Mesenchymal stem cell (in vitro differentiated cells and primary cell): ENCODE measurements around the gene MYBPC1.
"Not testable (repeated sequence)": the region's sequence is repeated elsewhere in the genome, so short reads cannot be mapped to it uniquely, and the experiment has no call there.

Experiments
- DNase-seq: peaks from one replicate; pipeline ENCODE4 v3.0.0-alpha.2; 2013
- H2AFZ ChIP-seq: one replicate; pipeline ENCODE4 v1.6.1; 2013; ENCODE audit warnings: low read depth, mild to moderate bottlenecking, control low read depth, inconsistent platforms, low read length, moderate library complexity
- H2AK5ac ChIP-seq: 2 replicates; pipeline ENCODE4 v1.6.1; 2013; ENCODE audit warnings: low read length, moderate library complexity, mild to moderate bottlenecking, inconsistent platforms; ENCODE audit not compliant: severe bottlenecking
- H2BK120ac ChIP-seq: one replicate; pipeline ENCODE4 v1.6.1; 2013; ENCODE audit warnings: low read depth, mild to moderate bottlenecking, inconsistent platforms, low read length, moderate library complexity
- H2BK12ac ChIP-seq, 2 experiments: one replicate each; pipeline ENCODE4 v1.6.1; 2013; ENCODE audit warnings: inconsistent platforms in 2 of 2, low read length in 2 of 2, mild to moderate bottlenecking in 2 of 2, moderate library complexity in 2 of 2, control low read depth in 1 of 2
- H2BK15ac ChIP-seq: one replicate; pipeline ENCODE4 v1.6.1; 2013; ENCODE audit warnings: mild to moderate bottlenecking, low read depth, inconsistent platforms; ENCODE audit not compliant: poor library complexity, severe bottlenecking
- H2BK5ac ChIP-seq: 2 replicates; pipeline ENCODE4 v1.6.1; 2013; ENCODE audit warnings: low read depth, mild to moderate bottlenecking, low read length, control low read depth, inconsistent platforms; ENCODE audit not compliant: poor library complexity, severe bottlenecking
- H3K14ac ChIP-seq, 2 experiments: one replicate each; pipeline ENCODE4 v1.6.1; 2013; ENCODE audit warnings: inconsistent platforms in 2 of 2, low read length in 2 of 2, control low read depth in 1 of 2, mild to moderate bottlenecking in 1 of 2, moderate library complexity in 1 of 2
- H3K18ac ChIP-seq, 2 experiments: one replicate each; pipeline ENCODE4 v1.6.1; 2013; ENCODE audit warnings: inconsistent platforms in 2 of 2, low read length in 2 of 2, control low read depth in 1 of 2, low read depth in 1 of 2, mild to moderate bottlenecking in 1 of 2
- H3K23ac ChIP-seq, 2 experiments: one replicate each; pipeline ENCODE4 v1.6.1; 2013; ENCODE audit warnings: inconsistent platforms in 2 of 2, low read length in 2 of 2, mild to moderate bottlenecking in 2 of 2, moderate library complexity in 2 of 2, control low read depth in 1 of 2
- H3K27ac ChIP-seq: 2 replicates; pipeline ENCODE4 v1.5.1; 2013; ENCODE audit warnings: mild to moderate bottlenecking, moderate library complexity, low read length, control low read depth, inconsistent platforms; ENCODE audit not compliant: poor library complexity, severe bottlenecking
- H3K27me3 ChIP-seq, 2 experiments: 2 replicates each; pipeline versions ENCODE4 v1.6.1 to v1.7.0; 2013; ENCODE audit warnings: low read length in 2 of 2, mild to moderate bottlenecking in 2 of 2, moderate library complexity in 2 of 2, control low read depth in 1 of 2, inconsistent platforms in 1 of 2; ENCODE audit not compliant: control insufficient read depth in 1 of 2, insufficient read depth in 1 of 2
- H3K36me3 ChIP-seq, 2 experiments: 2 replicates each; pipeline versions ENCODE4 v1.6.1 to v1.7.0; 2013; ENCODE audit warnings: low read length in 2 of 2, control low read depth in 1 of 2, inconsistent platforms in 1 of 2, low read depth in 1 of 2, mild to moderate bottlenecking in 1 of 2; ENCODE audit not compliant: insufficient read depth in 2 of 2, control insufficient read depth in 1 of 2
- H3K4ac ChIP-seq, 2 experiments: one replicate each; pipeline ENCODE4 v1.6.1; 2013; ENCODE audit warnings: inconsistent platforms in 2 of 2, low read length in 2 of 2, mild to moderate bottlenecking in 2 of 2, moderate library complexity in 2 of 2, control low read depth in 1 of 2, low read depth in 1 of 2
- H3K4me1 ChIP-seq: 2 replicates; pipeline ENCODE4 v1.6.1; 2013; ENCODE audit warnings: low read depth, low read length, control low read depth; ENCODE audit not compliant: control insufficient read depth, insufficient read depth
- H3K4me2 ChIP-seq: 2 replicates; pipeline ENCODE4 v1.6.1; 2013; ENCODE audit warnings: low read length, mild to moderate bottlenecking, inconsistent platforms; ENCODE audit not compliant: poor library complexity, severe bottlenecking
- H3K4me3 ChIP-seq, 2 experiments: 2 replicates each; pipeline versions ENCODE4 v1.5.1 to v1.7.0; 2013; ENCODE audit warnings: low read length in 2 of 2, mild to moderate bottlenecking in 2 of 2, control low read depth in 1 of 2, low read depth in 1 of 2; ENCODE audit not compliant: insufficient read depth in 1 of 2
- H3K79me1 ChIP-seq: replicated peaks from 2 replicates; pipeline ENCODE4 v1.6.1; 2013; ENCODE audit warnings: mild to moderate bottlenecking, control low read depth, low read length, inconsistent platforms; ENCODE audit not compliant: poor library complexity, severe bottlenecking
- H3K9ac ChIP-seq: 2 replicates; pipeline ENCODE4 v1.7.0; 2013; ENCODE audit warnings: mild to moderate bottlenecking, low read length, moderate library complexity
- H3K9me3 ChIP-seq: 2 replicates; pipeline ENCODE4 v1.7.0; 2013; ENCODE audit warnings: mild to moderate bottlenecking, low read length; ENCODE audit not compliant: control insufficient read depth
- H4K8ac ChIP-seq: one replicate; pipeline ENCODE4 v1.6.1; 2013; ENCODE audit warnings: inconsistent platforms, mild to moderate bottlenecking, low read length, moderate library complexity
- H4K91ac ChIP-seq: one replicate; pipeline ENCODE4 v1.6.1; 2013; ENCODE audit warnings: mild to moderate bottlenecking, low read length, inconsistent platforms
- WGBS: methylation state at CpG from one replicate; pipeline ENCODE4 v1.1.7; 2013; ENCODE audit warnings: mixed read lengths; 5-methylcytosine and 5-hydroxymethylcytosine counted together

The MYBPC1 gene

DNA sequence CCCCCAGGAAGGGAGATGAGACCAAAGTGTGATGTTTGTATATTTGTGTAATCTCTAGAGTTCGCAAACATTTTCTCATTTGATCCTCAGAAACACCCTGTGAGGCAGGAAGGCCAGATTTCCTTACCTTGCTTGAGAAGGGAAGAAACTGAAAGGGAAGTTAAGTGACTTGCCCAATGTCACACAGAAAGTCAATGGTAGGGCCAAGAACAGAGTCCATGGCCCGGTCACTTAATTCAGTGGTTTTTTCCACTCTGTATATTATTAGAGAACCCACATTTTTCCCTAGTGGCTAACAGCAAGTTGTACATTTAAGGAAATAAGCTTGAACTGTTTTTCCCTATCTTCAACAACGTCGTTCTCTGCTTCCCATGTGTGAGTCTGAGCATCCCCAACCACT is 77.1 kb downstream of the MYBPC1 start:
- Histone ChIP-seq H4K91ac (no peak overlapping the region), H3K23ac (no peak overlapping the region), H2BK12ac (no peak overlapping the region), H3K27me3 (no peaks in the 10 kb centered on the region), H3K4me1 (no peaks in the 10 kb centered on the region), H3K4ac (no peak overlapping the region), H3K4me2 (no peak overlapping the region), H3K9ac (no peak overlapping the region), H4K8ac (no peak overlapping the region), H3K79me1 (no peaks in the 10 kb centered on the region), H3K27ac (no peak overlapping the region), H3K4me3 (no peak overlapping the region), H3K9me3 (no peaks in the 10 kb centered on the region), H2BK15ac (no peak overlapping the region), H3K18ac (no peak overlapping the region), H2BK5ac (no peak overlapping the region), H2BK120ac (no peak overlapping the region), H3K14ac (no peak overlapping the region), H2AFZ (no peak overlapping the region), H2AK5ac (no peak overlapping the region), H3K36me3 (no peaks in the 10 kb centered on the region)
- no peak for DNase-seq
- WGBS: 91% methylated on average over 4 of the region's 4 CpGs

DNA sequence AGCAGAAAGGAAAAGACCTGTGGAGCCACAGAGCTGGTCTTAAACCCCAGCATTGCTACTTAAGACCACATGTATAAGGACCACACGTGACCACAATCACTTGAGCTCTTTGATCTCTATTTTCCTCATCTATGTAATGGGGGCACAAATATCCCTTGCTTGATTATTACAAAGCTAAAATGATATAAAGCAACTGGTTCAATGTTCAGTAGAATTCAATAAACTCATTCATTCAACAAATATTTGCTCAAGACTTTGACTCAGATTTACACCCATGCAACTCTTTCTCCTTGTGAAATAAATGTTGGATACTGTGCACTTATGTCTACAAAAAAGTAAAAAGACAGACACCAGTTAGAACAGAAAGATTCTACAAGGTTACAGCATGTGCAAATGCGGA is 80.8 kb downstream of the MYBPC1 start:
- no peaks in the 10 kb centered on the region for H3K27me3 ChIP-seq
- H3K79me1 ChIP-seq: no peaks in the 10 kb centered on the region

DNA sequence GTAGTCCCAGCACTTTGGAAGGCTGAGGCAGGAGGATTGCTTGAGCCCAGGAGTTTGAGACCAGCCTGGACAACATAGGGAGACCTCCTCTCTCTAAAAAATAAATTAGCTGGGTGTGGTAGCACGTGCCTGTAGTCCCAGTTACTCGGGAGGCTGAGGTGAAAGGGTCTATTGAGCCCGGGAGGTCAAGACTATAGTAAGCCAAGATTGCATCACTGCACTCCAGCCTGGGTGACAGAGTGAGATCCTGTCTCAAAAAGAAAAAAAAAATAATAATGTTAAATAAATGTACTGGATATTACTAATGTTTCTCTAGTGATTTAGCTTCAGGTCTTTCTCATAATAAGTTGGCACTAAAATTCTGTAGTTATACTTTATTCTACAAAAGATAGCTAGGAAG is 81.7 kb downstream of the MYBPC1 start:
- H3K9me3 ChIP-seq: not testable (repeated sequence)

More for the DNA sequence above, 80.8 kb downstream of the MYBPC1 start:
- H3K9ac ChIP-seq: no peak overlapping the region
- no peak overlapping the region for H2AK5ac ChIP-seq
- H4K91ac ChIP-seq: no peak overlapping the region
- H3K4me3 ChIP-seq: no peak overlapping the region
- WGBS: 89% methylated on average over 1 of the region's 2 CpGs
- no peak overlapping the region for H2BK15ac ChIP-seq
- H3K9me3 ChIP-seq: no peaks in the 10 kb centered on the region
- H3K18ac ChIP-seq: no peak overlapping the region
- no peak overlapping the region for H3K27ac ChIP-seq
- DNase-seq: no peak
- H2BK5ac ChIP-seq: no peak overlapping the region
- H2BK120ac ChIP-seq: no peak overlapping the region
- no peak overlapping the region for H3K4me2 ChIP-seq
- no peaks in the 10 kb centered on the region for H3K4me1 ChIP-seq
- no peak overlapping the region for H2AFZ ChIP-seq
- H3K4ac ChIP-seq: no peak overlapping the region
- no peak overlapping the region for H3K14ac ChIP-seq
- no peak overlapping the region for H3K23ac ChIP-seq
- H3K36me3 ChIP-seq: no peaks in the 10 kb centered on the region
- no peak overlapping the region for H4K8ac ChIP-seq
- H2BK12ac ChIP-seq: no peak overlapping the region

DNA sequence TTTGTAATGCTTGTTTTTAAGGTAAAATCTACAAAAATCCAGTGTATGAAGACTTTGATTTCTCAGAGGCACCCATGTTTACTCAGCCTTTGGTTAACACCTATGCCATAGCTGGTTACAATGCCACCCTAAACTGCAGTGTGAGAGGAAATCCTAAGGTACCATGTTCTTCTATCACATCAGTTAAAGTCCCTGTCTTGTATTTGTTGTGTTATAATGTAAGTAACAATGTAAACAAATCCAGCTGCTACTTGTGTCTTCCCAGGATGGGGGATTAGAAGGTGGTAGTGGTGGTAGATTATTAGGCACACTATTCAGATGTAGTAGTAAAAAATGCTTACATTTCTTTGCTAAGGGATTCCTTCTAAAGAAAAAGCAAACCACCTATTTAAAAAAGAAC is 83.3 kb downstream of the MYBPC1 start:
- Histone ChIP-seq H3K36me3 (no peaks in the 10 kb centered on the region), H3K27me3 (no peaks in the 10 kb centered on the region), H4K8ac (no peak overlapping the region), H3K4me3 (no peak overlapping the region), H3K9me3 (no peaks in the 10 kb centered on the region), H3K18ac (no peak overlapping the region), H3K14ac (no peak overlapping the region), H3K9ac (no peak overlapping the region), H3K4me1 (no peaks in the 10 kb centered on the region), H3K27ac (no peak overlapping the region), H3K4ac (no peak overlapping the region), H2BK15ac (no peak overlapping the region), H2AK5ac (no peak overlapping the region), H3K23ac (no peak overlapping the region), H2AFZ (no peak overlapping the region), H3K79me1 (no peaks in the 10 kb centered on the region), H2BK12ac (no peak overlapping the region), H3K4me2 (no peak overlapping the region), H2BK120ac (no peak overlapping the region), H2BK5ac (no peak overlapping the region), H4K91ac (no peak overlapping the region)
- no peak for DNase-seq

More for the DNA sequence above, 81.7 kb downstream of the MYBPC1 start:
- H3K4me3 ChIP-seq, H4K8ac ChIP-seq, H2BK120ac ChIP-seq, H3K36me3 ChIP-seq, H3K27me3 ChIP-seq, H3K9ac ChIP-seq, H2AK5ac ChIP-seq, H3K4me1 ChIP-seq, H4K91ac ChIP-seq, DNase-seq, H3K23ac ChIP-seq, H3K18ac ChIP-seq, H3K27ac ChIP-seq, H2BK12ac ChIP-seq, H3K14ac ChIP-seq, H2AFZ ChIP-seq, H2BK15ac ChIP-seq, H3K4ac ChIP-seq, H2BK5ac ChIP-seq, H3K79me1 ChIP-seq, H3K4me2 ChIP-seq: not testable (repeated sequence)
- 41% methylated on average over 3 of the region's 3 CpGs for WGBS
